ENCODE data around the gene ANKMY2.

The ANKMY2 gene

DNA sequence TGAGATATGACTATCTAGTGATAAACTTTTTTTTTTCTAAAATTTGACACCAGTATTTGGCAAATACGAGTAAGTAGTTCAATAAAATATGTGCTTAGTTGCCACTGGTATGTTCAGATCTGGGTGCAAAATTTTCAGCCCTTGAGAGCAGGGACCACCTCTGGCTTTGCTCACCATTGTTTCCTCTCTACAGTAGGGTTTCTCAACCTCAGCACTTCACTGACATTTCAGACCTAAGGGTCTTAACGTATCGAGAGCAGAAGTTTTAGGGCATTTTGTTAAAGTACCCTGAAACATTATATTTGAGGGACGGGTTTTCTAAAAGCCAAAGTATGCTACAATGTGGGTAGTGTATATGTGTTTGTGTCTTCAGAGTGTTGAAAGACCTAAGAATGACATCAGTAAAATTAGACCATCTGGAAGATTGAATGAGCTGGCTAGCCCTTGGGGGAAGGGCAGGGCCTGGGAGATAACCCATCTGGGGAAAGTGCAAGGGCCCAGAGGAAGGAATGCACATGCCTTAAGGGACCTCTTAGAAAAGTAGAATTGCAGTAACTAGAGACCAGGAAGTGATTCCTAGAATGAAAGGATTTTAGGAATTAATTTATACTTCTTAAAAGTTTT, 12.2 kb upstream of the ANKMY2 start:
- no peak for DNase-seq

DNA sequence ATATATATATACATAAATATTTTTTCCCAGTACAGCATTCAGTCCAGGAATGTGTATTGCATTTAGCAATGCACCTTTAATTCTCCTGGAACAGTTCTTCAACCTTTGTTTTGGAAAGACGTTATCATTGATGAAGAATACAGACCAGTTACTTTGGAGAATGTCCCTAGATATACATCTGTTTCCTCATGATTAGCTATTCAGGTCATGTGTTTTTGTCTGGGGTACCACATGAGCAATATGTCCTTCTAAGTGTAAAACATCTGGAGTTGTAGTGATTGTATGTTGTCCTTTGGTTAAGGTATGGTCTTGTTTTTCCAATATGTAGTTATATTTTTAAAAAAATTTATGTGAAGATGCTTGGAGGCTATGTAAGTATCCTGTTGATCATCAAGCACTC, 10.6 kb upstream of the ANKMY2 start:
- DNase-seq, result no peak

DNA sequence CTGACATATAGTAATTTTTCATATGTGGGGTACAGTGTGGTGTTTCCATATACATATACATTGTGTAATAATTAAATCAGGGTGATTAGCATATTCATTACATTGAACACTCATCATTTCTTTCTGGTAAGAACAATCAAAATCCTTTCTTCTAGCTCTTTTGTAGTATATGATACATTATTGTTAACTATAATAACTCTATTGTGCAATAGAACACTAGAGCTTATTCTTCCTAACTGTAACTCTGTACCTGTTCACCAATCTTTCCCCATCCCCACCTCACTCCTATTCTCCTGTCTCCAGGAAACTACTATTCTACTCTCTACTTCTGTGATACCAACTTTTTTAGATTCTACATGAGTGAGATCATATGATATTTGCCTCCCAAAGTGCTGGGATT, 9.8 kb upstream of the ANKMY2 start:
- DNase-seq, result no peak

DNA sequence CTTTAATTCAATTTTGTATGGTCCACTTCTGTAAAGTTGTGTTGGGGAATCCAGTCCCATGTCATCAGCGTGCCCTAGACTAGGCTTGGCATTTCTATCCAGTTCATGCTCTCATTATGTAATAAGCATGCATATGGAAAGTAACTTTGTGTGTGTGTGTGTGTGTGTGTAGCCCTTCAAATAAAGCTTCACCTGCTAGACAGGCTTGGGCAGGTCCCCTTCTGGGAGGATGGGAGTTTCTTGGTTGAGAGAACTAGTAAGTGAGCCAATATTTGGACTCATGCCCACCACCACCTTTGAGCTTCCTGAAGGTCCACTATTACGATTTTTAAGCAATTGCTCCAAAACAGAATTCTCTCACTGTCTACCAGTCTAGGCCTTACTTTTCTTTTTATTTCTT, 7.3 kb upstream of the ANKMY2 start:
- DNase-seq, result no peak

DNA sequence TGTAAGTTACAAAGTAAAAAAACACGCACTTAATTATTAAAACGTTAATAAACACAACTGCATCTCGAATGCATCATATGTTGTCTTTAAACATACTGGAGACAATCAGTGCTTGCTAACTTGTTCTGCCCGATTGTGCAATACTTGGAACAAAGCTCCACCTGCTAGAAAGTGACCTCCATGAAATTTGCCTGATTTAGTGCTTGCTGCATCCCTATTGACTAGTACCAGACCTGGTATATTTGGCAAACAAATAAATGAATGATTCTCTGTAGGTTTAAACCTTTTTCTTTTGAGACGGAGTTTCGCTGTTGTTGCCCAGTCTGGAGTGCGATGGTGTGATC, 6.7 kb upstream of the ANKMY2 start:
- no peak for DNase-seq

DNA sequence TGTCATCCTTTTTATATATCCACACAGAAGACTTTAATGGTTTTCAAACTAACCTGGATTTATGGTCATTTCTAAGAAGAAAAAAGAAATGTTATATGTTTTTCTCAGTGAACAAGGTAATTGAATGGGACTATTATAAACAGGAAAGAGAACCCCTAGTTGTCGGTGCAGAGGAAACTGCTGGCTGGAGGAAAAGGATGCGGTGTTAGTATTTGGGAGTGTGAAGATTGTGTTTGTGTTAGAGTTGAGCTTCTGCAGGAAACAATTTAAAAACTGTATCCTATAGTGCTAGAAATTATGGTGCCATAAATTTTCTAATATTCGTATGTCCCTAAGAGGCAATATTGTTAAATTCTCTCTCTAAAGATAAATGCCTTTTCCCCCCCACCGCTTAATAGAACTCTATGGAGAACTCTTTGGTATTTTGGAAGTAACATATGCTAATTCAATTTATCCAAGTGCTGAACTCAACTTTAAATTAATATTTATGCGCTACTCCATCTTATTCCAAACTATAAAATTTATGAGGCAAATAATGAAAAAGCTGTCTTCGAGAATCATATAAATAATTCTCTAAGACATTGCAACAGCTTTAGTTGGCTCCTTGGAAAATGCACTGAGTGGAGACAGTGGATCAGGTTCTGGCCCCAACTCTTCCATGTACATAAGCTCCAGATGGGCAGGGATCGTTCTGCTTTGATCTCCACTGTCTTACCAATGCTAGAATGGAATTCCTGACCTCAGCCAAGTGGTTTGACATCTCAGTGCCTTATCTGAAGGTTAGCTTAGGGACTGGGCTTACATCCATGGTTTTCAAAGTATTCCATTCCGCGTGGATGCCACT, 6.1 kb upstream of the ANKMY2 start:
- DNase-seq, result no peak

DNA sequence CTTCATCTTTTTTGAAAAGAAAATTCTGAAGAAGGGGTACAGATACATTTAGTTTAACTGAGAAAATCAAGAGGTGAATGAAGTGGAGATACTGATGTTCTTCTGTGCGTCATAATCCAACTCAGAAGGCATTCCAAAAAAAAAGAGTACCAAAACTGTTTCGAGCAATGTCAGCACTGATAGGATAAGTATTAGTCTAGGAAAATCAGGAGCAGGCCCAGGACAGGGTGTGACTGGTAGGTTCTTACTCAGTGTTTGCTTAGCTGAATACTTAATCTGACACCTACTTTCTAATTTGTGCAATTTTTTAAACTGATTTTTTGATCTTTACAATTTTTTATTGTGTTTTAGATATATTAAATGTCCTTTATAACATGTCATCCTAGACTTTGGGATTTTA, 4.7 kb upstream of the ANKMY2 start:
- DNase-seq, result no peak

DNA sequence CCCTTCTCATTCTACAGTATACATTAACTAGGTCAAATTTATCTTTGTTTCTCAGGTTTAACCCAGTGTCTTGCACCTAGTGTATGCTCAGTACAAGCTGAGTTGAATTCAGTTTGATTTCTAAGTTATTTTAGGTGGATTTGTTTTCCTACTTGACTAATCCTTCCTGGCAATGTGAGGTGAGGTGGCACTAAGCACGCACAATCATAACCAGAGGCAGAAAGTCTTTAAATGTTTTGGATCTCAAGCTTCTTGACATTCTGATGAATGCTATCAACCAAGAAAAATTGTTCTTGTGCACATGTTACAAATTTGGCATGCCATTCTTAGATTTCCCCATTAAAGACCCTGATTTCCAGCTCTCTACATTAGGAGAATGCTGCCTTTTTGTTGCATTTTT, 3.6 kb upstream of the ANKMY2 start:
- no peak for DNase-seq

DNA sequence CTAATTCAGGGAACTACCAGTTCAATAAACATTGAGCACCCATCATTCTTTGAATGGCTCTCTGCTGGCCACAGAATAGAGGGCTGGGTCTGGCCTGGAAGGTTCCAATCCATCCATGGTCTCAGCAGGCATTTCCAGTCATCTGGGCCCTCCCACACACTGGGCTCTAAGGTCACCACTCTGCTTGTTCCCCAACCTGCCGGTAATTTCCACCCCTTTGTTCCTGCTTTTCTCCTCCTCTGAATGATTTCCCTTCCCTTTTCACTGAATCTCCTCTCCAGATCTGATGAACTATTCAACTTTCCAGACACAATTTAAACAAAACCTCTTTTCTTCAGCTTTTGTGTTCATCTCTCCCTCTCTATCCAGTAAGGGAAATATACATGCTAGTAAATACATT, 3.0 kb upstream of the ANKMY2 start:
- no peak for DNase-seq

DNA sequence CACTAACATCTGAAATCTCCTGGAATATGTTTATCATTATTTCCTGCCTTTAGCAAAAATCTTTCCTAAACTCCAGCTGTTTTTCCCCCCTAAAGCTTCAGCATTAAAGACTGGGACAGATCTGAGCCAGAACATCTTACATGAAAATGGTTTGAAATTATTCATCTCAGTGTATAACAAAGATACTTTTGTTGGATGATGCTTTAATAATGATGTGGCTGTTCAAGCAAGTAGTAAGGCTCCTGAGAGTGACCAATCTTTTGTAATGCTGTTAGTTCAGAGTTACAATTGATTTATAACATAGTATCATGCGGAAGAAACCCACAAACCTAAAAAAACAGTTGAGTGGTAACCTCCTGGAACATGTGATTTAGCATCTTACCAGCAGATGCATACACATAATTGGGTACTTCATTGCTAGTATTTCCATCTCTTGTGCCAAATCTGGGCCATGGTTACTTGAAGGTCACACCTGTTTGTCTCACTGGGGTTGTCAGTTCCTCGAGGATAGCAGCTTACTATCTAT, 1.9 kb upstream of the ANKMY2 start:
- DNase-seq, result no peak

DNA sequence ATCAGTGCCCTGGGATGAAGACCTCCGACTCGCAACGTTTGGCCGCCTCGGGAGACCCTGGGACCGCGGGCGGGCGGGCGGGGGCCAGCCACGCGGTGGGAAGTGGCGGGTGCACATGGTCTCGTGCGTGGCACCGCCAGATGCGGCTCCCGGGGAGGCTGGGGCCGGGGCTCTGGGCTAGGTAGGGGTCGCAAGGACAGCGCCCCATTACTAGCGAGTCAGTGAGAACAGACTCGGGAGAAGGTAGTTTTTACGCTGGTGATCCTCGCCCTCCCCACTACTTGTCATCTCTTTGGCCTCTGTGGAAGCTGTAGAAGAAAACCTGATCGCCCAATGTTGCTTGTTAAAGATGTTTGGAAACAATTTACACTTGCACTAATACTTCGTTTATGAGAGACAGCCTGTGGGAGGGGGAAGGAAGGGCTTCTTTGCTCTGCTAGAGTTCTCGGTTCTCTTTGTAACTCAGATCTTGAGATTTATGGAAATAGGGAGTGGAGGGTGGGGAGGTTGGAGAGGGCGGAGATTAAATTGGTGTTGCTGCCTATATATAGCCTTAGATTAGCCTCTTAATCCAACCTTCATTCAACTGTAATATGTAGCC, 1.0 kb upstream of the ANKMY2 start:
- no peak for DNase-seq

DNA sequence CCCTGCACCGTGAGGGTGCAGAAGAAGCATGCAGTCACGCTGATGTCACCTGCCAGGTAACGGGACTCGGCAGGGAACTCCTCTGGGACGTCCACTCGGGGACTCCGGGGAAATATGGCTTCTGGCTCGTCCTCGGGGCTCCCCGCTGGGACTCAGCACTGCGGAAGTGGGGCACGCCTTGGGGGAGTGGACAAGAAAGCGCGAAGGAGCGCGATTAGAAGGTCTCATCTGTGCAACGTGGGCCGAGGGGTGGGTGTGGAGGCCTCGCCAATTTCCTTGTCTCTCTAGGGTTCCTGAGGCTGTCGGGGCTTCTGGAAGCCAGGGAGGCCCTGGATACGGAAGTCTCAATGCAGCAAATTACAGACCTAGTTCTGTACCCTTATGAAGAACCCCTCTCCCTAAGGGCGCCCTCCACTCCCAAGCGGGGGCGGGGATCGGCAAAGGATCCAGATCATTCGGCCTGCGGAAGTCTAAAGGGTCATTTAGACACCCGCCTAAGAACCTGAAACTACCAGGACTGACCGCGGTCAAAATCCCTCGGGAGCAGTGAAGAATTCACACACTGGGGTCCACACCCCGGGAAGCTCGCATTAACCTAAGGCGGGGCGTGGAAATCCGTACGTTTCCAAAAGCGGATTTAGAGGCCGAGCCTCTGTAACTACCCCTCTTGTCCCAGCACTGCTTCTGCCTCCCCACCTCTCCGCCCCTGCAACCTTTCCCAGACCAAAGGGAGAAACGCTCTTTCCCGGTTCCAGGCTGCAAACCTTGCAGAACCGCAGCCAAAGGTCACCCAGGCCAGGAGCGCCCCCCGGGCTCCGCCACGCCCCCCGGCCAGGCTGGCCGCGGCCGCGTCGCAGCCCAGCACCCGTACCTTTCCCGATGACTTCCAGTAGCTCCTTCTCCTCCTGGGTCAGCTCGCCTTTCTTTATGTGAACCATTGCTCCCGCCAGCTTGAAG, 640 bp downstream of the ANKMY2 start:
- DNase-seq, result peak; percentile 52

DNA sequence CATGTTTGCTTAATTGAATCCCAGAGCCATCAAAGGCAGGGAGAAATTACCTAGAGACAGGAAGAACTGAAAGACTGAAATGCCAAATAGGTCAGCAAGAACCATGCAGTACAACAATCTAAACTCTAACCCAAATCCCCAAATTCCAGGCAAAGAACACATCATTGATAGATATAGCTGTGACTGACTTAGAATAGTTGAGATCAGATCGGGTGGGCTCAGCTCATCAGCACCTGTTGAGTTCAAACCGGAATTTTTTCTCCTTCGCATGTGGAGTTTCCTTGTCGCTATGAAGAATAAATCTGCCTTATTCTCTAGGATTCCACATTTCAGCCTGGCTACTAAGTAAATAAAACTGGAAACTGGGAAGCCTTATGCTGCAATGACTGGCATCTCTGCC, 1.4 kb downstream of the ANKMY2 start:
- no peak for DNase-seq

DNA sequence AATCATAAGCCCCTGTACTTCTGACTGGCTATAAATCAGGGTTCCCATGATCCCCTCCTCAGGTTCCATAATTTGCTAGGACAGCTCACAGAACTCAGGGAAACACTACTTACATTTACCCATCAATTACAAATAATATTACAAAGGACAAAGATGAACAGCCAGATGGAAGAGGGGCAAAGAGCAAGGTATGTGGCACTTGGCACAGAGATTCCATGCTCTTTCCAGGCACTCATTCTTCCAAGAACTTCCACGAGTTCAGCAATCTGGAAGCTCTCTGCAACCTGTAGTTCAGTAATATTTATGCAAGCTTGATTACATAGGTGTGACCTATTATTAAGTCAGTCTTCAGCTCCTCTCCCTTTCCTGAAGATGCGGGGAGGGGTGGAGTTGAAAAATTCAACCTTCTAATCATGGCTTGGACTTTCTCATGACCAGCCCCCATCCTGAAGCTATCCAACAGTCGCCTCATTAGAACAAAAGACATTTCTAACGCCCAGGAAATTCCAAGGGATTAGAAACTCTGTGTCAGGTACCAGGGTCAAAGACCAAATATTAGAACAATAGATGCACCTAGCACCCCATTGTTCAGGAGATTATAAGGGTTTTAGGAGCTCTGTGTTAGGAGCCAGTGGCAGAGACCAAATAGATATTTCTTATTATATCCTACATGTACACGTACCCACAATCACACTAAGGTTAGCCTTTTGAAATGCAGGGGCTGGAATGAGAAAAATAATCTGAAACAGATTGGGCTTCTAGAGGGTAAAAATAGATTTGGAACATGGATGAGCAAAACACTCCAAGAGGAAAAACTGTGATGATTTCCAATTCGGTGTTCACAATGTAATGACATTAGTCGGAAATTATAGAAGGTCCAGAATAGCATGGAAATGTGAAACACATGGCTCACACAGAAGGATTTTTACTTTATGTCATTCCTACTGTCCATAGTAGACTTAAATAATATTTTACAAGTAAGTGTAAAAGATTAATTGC, 7.0 kb downstream of the ANKMY2 start:
- no peak for DNase-seq

DNA sequence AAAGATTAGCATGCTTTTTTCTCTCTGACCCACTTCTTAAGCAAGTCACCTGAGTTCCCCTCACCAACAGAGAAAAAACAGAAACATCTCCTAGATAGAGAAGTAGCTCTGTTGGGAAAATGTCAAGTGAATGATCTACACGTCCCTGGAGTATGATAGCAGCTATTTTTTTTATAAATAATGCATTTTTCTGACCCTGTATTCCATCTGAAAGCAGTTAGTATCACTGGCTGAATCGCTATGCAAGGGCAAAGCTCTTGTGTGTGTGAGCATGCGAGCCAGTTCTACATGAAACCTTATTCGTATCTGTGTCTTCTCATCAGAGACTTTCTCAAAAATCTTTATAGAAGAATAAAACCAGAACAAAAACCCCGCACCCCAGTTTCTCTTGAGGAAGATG, 8.2 kb downstream of the ANKMY2 start:
- no peak for DNase-seq

DNA sequence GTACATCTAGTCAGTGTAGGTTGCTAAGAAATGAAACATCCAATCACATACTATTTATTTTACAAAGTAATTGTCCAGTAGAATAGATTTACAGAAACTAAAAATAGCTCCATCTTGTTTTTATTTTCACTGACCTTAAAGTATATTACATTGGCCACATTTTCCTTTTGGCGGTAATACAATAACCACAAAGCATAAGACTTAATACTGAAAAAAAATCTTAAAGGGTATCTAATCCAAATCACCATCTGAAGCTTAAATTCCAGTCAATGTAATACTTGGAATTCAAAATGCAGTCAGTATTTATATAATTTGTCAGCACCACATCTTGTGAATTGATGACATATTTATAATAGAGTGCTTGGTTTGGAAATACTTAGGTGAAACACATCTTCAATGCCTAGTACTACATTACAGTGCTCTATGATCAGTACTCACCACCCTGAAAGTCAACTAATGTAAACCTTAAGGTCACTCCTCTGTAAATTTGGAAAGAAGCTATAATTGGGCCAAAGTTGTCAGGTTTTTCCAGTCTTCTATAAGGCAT, 8.9 kb downstream of the ANKMY2 start:
- DNase-seq, result no peak

DNA sequence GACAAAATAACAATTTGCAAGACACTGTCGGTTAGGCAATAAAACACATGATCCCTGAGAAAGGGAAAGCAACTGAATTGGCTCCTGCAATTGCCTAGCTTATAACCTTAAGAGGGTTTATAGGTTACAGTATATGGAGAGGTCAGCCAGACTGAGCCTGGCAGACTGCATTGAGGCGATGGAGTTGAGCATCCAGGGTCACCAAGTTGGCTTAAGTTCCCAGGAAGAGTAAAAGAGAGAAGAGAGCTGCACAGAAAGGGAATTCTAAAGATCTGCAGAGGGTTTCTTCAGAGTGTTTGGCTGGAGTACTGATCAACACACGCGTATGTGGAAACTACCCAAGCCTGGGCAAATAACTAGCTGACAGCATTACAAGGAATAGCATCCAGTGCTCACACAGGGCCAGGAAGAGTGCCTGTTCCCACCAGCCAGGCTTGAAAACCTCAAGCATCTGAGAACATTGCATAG, 11.2 kb downstream of the ANKMY2 start:
- no peak for DNase-seq

DNA sequence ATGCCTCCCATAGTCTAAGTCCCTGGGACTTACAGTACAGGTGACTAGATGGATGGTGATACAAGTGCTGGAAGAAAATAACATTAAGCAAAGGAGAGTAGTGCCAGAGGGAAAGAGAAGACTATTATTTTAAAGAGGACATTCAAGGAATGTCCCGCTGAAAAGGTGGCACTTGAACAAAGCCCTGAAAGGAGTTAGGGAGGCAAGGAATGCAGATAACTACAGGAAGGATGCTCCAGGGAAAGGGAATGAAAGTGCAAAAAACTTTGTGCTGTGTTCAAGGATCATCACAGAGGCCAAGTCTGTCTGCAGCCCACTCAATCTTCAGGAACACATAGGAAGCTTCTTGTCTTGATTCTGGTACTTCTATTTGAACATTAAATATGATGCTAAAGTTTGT, 14.9 kb downstream of the ANKMY2 start:
- DNase-seq, result no peak

DNA sequence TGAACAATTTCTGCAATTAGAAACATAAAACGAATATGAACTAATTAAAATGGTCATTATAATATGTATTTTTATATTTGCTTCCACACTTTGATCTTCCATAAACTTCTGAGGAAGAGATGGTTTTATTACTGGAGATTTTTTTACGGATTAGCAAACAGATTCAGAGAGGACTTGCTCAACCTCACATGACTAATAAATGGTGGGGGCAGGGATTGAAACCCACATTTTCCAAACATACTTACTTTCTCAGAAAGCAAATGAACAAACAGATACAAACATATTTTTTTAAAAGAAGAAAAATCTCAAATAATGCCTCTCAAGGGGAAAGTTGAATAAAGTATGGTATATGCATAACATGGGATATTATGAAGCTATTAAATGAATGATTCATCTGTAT, 18.3 kb downstream of the ANKMY2 start:
- DNase-seq, result no peak

DNA sequence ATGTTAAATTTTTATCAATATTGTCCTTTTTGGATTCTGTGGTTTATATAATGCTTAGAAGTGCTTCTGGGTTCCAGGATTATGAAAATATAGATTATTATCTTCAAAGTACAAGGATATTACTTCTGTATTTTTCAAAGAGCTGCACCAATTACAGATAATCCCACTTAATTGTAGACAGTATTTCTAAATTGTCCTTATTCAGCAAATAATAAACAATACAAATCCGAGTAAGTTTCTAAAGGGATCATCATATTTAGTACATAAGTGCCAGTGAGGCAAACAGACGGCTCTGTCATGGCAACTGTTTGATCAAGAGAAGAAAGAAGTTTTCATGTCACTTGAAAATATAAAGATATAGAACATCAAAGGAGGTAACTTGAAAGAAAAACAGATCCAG, 19.2 kb downstream of the ANKMY2 start:
- no peak for DNase-seq

DNA sequence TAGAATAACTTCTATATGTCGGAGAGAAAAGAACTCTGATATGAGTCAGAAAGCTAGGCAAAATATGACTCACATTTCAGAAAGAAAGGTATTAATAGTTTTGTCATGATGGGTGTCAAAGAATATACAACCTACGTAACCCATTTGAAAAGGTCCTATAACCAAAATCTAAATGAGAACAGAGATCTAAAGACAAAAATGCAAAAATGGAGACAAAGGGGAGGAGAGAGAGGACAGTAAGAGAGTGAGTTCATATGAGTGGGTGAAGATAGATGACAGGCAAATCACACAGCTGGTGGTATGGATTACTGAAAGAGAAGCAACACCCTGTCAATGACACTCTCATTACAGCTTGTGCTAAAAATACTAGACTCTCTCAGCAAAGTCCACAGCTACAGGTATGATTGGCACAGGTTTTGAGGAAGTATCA, 25.6 kb downstream of the ANKMY2 start:
- no peak for DNase-seq

Measured in effector CD8-positive, alpha-beta T cell (primary cell).